HG03354 (cell line): ENCODE results near the gene AGGF1.
"Not testable (repeated sequence)": the region's sequence is repeated elsewhere in the genome, so short reads cannot be mapped to it uniquely, and the experiment has no call there.

Experiments
- ATAC-seq: cut with Tn5 transposase; IDR thresholded peaks from one replicate; pipeline ENCODE4 v1.9.1; 2021; ENCODE audit warnings: mild to moderate bottlenecking; ENCODE audit not compliant: unreplicated experiment, poor library complexity, severe bottlenecking

The AGGF1 gene, protein sequence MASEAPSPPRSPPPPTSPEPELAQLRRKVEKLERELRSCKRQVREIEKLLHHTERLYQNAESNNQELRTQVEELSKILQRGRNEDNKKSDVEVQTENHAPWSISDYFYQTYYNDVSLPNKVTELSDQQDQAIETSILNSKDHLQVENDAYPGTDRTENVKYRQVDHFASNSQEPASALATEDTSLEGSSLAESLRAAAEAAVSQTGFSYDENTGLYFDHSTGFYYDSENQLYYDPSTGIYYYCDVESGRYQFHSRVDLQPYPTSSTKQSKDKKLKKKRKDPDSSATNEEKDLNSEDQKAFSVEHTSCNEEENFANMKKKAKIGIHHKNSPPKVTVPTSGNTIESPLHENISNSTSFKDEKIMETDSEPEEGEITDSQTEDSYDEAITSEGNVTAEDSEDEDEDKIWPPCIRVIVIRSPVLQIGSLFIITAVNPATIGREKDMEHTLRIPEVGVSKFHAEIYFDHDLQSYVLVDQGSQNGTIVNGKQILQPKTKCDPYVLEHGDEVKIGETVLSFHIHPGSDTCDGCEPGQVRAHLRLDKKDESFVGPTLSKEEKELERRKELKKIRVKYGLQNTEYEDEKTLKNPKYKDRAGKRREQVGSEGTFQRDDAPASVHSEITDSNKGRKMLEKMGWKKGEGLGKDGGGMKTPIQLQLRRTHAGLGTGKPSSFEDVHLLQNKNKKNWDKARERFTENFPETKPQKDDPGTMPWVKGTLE

DNA sequence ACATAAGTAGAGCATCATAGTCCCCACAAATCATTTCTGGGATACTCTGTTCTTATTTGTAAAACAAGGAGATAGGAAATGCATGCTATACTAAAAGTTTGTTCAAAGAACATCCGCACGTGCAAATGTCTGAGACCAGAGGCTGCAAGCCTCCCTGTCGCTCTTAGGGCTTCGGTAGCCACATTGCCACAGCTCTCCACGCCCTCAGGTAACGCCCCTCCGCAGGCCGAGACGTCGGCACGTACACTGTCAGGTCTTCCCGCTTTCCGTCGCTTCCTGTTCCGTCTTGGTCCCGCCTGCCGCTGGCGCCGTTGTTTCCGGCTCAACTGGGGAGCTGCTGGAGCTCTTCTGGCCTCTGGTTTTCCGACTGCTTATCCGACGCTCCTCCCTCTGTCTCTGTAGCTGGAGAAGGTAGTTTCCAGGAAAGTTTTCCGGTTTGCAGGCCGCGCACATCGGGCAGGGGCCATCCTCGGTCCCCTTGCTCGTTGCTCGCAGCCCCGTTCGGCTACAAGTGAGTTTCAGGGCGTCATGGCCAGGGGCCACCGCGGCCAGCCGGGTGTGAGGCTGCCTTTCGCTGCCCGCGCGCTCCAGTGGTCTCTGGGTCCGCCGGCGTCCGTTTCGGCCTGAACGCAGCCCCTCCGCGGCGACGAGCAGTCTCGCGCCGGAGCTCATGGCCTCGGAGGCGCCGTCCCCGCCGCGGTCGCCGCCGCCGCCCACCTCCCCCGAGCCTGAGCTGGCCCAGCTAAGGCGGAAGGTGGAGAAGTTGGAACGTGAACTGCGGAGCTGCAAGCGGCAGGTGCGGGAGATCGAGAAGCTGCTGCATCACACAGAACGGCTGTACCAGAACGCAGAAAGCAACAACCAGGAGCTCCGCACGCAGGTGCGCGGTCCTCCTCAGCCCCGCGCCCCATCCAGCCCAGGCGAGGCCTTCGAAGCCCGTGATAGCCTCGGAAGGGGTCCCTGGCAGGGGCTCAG, at the start of gene AGGF1:
AGGF1 (plus strand) TSS at position 308 of the 975 bp plus-strand sequence; CDS start at position 671, 363 bp downstream.
- peak; percentile 99 for ATAC-seq

DNA sequence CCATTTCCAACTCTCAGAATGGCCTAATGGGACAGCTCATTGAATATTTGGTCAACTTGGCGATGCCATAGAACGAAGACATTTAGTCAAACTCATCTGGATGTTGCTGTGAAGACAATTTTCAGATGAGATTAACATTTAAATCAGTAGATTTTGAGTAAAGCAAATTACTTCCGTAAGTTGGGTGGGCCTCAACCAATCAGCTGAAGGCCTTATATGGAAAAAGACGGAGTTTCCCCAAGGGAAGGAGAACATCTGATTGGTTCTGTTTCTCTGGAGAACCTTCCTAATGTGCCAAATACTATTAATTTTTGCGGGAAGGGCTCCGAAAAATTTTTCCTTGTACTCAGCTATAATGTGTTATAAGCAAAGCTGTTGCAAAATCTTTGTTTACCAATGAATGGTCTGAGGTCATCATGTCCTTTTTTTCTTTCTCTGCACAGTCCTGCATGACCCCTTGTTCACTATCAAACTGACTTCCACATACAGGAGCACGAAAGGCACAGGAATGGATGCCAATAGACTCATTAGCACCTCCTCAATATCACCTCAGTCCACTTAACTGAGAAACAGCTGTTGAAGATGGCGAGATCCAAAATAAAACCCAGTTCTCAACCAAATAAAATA, 49.6 kb upstream of the AGGF1 start:
- ATAC-seq, result no peak

DNA sequence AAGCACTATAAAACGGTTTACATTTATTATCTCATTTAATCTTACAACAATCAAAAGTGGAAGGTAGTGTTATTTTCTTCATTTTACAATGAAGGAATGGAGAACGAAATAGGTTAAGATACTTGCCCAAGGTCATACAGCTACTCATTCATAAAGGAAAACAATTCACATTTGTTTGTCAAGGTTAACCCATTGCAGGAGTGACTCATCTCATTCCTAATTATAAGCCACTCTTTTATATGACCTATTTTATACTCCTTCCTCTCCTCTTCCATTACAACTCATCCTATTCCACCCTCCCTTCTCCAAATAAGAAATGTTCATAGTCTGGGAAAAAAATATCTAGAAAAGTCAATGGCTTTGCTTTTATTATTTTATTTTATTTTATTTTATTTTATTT, 47.8 kb upstream of the AGGF1 start:
- ATAC-seq, result no peak

DNA sequence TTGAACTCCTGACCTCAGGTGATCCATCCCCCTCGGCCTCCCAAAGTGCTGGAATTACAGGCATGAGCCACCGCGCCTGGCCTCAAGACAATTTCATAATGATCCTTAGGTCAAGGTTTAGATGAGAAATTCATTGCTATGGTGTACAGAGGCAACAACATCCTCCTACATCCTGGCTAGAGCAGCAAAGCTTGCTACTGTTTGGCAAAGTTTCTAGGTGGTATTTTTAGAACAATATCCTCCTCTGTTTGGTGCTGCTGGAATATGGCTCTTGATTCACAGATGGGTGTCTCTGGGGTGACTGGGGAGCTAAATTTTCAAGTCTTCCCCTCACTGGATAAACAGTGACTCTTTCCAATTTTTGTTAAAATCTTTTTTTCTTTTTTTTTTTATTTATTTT, 46.7 kb upstream of the AGGF1 start:
- no peak for ATAC-seq

DNA sequence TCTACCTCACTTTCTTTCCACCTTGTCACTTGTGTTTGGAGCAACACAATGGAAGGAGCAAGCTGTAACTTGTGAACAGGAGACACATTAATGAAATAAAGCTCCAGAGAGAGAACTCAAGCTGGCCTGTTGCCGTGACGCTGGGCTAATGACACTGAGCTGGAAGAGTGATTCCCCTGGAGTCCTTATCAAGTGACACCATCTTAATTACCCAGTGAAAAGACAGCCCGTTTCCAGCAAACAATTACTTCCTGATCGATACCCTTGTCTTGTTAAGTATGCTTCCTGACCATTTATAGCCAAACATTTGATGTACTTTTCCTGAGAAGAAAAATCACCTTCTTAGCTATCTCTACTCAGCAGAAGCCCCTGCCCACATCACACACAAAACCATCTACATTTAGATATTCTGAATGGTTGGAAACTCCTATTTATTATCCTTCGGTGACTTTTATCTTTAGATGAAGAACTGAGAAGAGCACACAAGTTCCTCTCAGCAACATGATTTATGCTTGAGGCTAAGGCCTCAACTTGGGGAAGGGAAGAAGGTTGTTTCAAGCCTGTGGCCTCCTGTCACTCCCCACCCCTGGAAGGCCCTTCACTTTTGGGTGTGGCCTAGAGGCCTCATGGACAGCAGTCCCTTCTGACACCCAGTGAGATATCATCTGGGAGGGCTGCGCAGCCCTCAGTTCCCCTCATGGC, 43.2 kb upstream of the AGGF1 start:
- ATAC-seq, result no peak

DNA sequence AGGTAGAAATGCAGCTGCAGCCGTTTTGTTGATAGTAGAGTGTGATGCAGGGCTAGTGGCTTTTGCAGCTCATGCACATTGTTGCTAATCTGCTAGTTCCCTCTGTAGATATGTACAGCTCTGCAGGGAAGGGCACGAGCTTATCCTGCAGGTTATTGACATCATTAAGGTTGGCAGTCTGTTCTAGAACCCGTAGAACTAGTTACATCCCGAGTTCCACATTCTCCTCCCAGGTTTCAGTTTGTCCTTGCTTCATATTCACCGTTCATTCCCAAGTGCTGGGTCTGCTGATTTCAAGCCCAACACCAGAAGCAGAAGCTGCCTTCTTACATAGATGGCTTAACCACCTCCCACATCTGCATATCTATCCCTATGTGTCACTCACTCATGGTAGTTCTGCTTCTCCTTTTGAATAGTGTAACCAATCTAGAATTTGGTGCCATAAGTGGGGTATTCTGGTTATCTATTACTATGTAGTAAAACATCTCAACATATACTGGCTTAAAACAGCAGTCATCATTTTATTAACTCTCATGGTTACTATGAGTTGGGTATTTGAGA, 39.2 kb upstream of the AGGF1 start:
- ATAC-seq, result no peak

DNA sequence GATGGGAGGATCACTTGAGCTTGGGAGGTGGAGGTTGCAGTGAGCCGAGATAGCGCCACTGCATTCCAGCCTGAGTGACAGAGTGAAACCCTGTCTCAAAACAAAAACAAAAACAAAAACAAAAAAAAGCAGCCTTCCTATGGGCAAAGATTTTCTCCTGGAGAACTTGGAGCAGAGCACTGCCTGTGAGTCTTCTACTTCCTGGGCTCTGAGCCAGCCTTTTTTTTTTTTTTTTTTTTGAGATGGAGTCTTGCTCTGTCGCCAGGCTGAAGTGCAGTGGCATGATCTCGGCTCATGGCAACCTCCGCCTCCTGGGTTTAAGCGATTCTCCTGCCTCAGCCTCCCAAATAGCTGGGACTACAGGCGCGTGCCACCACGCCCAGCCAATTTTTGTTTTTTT, 36.8 kb upstream of the AGGF1 start:
- ATAC-seq, result not testable (repeated sequence)

DNA sequence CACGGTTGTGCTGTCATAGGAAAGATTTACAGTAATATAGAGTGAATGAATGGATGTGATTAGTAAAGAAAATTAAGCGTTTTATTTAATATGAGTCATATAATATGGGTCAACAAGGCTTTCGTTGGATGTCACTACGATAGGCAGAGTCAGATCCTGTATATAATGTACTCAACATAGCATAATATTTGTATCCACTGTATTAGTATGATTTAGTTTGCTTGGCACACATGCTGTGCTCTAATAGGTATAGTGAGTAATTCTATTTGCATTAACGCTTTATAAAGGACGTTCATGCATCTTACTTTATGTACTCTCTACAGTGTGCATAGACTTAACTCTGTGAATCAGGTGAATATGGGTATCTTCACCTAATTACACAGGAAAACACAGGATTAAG, 35.9 kb upstream of the AGGF1 start:
- no peak for ATAC-seq

DNA sequence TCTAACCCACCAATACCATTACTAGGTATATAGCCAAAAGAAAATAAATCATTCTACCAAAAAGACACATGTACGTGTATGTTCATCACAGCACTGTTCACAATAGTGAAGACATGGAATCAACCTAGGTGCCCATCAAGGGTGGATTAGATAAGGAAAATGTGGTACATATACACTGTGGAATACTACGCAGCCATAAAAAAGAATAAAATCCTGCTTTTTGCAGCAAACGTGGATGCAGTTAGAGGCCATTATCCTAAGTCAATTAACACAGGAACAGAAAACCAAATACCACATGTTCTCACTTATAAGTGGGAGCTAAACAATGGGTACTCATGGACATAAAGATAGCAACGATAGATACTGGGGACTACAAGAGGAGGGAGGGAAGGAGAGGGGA, 32.0 kb upstream of the AGGF1 start:
- ATAC-seq, result not testable (repeated sequence)

DNA sequence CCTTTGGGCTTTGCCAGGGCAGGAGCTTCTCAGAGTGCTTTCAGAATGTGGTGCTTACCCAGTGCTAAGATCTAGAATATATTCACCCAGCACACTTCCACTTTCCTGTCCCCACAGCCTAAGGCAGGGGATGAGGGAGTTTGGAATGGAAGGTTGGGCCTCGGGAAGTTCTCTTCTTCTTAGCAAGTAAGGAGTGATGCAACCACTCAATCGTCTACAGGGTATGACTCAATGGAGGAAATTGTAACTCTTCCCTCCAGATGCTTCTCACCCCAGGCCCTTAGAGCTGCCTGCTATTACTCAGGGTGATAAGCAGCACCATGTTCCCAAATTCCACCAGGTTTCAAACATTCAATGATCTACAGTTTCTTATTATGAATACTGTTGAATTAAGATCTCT, 30.8 kb upstream of the AGGF1 start:
- ATAC-seq, result no peak

DNA sequence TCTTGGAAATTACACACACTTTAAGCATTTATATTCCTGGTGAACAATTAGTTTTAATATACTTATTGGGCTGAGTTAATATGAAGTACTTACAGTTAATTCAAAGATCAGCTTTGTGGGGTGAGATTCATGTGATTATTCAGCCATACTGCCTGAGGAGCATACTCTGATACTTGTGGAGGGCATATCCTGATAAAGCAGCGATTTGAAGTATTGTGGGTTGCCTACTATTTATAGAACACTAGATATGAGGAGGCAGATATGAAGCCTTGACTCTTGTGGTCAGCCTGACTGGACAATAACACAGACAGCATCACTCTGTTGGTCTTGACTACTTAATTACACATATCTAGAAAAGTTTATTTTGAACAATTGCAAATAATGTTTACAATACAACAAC, 27.0 kb upstream of the AGGF1 start:
- ATAC-seq, result no peak

DNA sequence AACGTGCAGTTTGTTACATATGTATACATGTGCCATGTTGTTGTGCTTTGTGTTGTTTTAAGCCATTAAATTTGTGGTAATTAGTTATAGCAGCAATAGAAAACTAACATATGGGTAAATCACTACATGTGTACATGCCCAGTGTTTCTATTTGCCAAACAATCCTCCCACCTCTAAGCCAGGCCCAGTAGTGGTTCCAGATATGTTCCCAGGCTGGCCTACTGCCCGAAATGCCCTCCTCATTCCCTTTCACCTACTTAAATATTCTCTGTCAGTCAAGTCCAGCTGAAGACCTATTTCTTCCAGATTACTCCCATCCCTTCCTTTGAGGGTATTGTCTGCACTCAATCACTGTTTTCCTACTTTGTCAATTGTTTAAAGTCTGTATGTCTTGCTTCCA, 24.1 kb upstream of the AGGF1 start:
- no peak for ATAC-seq

DNA sequence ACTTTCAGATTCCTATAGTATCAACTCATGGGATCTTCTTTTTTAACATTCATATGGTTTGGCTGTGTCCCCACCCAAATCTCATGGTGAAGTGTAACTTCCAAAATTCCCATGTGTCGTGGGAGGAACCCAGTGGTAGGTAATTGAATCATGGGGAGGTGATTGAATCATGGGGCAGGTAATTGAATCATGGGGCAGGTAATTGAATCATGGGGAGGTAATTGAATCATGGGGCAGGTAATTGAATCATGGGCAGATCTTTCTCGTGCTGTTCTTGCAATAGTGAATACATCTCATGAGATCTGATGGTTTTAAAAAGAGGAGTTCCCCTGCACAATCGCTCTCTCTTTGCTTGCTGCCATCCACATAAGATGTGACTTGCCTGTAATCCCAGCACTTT, 21.8 kb upstream of the AGGF1 start:
- no peak for ATAC-seq

DNA sequence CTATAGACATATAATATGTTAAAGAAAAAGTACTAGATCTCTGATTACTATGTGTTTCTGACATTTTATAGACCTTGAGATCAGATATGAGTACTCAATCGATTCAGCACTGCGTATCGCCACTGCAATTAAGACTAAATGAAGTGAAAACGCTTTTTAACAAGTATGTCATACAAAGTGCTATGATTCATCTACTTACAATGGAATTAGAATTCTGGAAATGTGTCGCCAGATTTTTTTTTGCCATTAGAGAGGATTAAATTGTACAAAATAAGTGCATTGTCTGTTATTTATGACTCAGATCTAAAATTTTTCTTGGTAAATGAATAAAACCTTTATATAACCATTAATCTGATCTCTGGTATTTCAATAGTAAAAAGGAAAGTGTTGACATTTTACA, 20.0 kb upstream of the AGGF1 start:
- no peak for ATAC-seq

DNA sequence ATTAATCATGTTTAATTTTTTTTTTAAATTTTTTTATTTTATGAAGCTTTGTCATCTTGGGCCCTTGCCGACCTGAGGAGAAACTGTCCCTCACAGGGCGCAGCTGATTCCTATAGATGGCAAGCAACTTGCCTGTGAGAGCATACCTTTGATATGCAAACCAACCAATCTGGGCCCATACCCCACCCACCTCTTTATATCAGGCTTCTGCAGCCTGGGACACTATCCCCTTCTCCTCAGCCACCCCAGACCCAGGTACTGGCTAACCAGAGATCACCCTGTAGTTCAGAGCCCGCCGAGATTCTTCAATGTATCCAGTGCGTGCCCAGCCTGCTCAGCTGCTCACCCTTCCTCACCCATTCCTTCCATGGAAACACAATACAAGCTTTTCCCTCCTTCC, 18.7 kb upstream of the AGGF1 start:
- no peak for ATAC-seq

DNA sequence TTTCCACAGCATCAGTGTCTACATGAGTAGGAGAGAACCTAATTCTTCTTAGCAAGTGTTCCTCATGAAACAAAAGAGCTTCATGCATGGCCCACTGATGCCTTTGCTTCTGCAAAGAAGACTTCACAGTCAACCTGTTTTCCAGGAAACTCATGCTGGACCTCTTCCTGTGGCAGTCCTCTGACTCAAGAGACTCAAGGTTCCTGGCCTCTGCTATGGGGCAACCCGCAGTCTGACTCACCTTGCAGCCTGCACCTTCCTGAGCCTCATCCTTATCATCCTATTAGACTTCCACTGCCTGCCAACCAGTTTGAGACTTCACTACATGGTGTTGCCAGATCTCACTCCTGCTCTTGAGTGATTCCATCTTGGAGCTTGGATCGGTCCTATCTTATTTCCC, 17.6 kb upstream of the AGGF1 start:
- no peak for ATAC-seq

DNA sequence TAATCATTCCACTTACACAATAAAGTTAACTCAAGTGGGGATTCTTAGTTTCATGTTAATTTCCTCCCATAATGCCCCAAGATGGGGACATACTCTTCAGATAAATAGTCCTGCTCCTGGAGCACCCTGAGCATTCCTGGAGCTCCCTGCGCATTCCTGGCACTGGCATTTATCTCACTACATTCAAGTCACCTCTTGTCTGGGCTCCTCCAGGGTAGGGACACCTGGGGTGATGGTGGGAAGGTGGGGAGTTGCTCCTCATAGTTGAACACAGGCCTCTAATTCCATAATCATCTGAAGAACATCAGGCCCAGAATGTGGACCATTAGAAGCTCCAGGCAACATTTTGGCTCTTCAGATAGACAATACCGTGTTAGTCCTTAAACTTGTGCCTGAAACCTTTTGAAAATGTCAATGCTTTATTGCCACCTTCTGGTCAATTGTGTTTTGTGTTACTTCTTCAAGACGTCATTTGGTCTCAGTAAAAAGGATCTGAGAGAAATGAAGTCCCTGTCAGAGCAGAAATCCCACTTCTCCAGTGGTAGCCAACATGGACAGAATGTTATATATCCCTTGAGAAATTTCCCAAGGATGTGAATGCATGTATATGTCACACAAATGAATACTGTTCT, 14.2 kb upstream of the AGGF1 start:
- no peak for ATAC-seq

DNA sequence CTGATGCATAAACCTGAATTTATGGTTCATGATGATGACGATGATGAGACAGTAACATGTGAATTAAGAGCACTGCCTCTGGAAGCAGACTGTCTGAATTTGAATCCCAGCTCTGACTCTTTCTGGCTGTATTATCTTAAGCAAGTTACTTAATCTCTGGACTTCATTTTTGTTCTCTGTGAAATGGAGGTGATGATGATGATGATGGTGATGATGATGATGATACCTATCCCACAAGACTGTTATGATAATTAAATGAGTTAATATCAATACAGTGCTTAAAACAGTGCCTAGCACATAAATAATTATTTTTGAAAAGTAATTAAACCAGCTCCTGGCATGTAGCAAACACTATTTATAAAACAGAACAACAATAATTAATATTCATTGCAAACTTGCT, 13.2 kb upstream of the AGGF1 start:
- ATAC-seq, result no peak
